Uterus (tissue), 4 donors: Measurements from ENCODE around the gene PAFAH2. TPM values are rescaled to one million over a fixed set of nuclear protein-coding genes. Genes with fewer than 3 reads are reported as not detected.

Experiments used
- DNase-seq, 2 donors: peaks; one replicate each; pipeline ENCODE4 v3.0.0-alpha.2; 2019 to 2020
- H3K27ac ChIP-seq, 2 donors: fragments of 200-600 bp; sonication (generic); 1 replicate in 1 of 2; 2 replicates in 1 of 2; pipeline ENCODE4 v1.5.1; 2016 to 2018
- H3K27me3 ChIP-seq, 2 donors: fragments of 200-600 bp; sonication (generic); one replicate each; pipeline ENCODE4 v1.5.1; 2018 to 2019; ENCODE audit warnings: control low read depth in 1 of 2
- H3K36me3 ChIP-seq, 2 donors: fragments of 200-600 bp; sonication (generic); one replicate each; pipeline ENCODE4 v1.5.1; 2019; ENCODE audit warnings: control low read depth in 1 of 2
- H3K4me1 ChIP-seq, 2 donors: fragments of 200-600 bp; sonication (generic); one replicate each; pipeline ENCODE4 v1.5.1; 2018 to 2019; ENCODE audit warnings: control low read depth in 1 of 2
- H3K4me3 ChIP-seq, 2 donors: fragments of 200-600 bp; sonication (generic); 1 replicate in 1 of 2; 2 replicates in 1 of 2; pipeline ENCODE4 v1.5.1; 2018 to 2019; ENCODE audit warnings: mild to moderate bottlenecking in 1 of 2
- H3K9me3 ChIP-seq, 2 donors: fragments of 200-600 bp; sonication (generic); one replicate each; pipeline ENCODE4 v1.5.1; 2019; ENCODE audit warnings: control low read depth in 1 of 2
- POLR2A ChIP-seq, 2 donors: fragments of 450-650 bp; IDR thresholded peaks; one replicate each; pipeline ENCODE4 v1.6.1; 2016; ENCODE audit warnings: antibody characterized with exemption in 2 of 2, mild to moderate bottlenecking in 1 of 2, moderate library complexity in 1 of 2
- intact Hi-C: fragments of 100-400 bp; cut with DNase I; formaldehyde crosslinking; loops from one replicate; pipeline ENCODE4 v1.15.1; 2023; ENCODE audit warnings: low total_unique reads
- total RNA-seq, 4 donors: library from RNA; depleted of rRNA in 3 of 4; stranded (reverse); fragments of >200 nt in 3 of 4; gene quantifications; one replicate each; pipeline versions ENCODE4 v1.1.0 to v1.2.4, GENCODE V29; 2014 to 2023
- TF ChIP-seq, protein P1 (sequence below), 4 experiments: fragments of 200-600 bp in 2 of 4; fragments of 450-650 bp in 2 of 4; sonication (generic) in 2 of 4; IDR thresholded peaks; one replicate each; pipeline ENCODE4 v1.5.1; 2016 to 2019; ENCODE audit warnings: antibody characterized with exemption in 4 of 4, mild to moderate bottlenecking in 2 of 4, moderate library complexity in 1 of 4
- donor health status: DM: yes; HTN: yes; CAD: no.

PAFAH2 gene
- total RNA-seq, 4 donors from 2014 or later: 6.2 to 12.3 (median 9.2) TPM

DNA sequence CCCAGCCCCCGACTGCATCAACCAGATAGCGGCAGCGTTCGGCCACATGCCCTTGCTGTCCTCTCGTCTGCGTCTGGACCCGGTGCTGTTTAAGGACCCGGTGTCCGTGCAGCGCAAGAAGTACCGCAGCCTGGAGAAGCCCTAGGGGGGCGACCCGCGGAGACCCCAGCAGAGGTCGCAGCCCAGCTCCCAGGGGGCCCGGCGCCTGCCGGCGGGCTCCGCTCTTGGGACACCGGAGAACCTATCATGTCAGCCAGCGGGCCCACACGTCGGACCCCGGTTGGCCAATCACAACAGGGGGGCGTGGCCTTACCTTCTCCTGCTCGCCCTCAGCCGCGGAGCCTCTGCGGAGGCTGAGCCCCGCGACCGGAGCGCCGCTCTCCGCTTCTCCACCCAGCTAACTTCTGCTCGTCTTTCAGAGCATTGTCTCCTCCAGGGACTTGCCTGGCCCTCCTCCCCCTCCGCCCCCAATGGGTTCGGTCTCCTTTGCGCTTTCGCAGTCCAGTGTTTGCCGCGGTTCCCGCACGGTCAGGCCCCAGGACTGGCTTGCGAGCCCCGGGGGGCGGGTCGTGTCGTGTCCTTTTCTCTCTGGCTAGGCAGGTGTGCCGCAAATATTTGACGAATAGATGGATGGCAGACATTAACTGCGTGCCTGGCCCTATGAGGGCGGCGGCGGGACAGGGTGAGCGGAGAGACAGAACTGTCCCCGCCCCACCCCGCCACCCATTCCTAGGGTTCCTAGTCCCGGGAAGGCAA lies 37.5 kb upstream of the PAFAH2 start:
- DNase-seq: peak; percentile 91 to 96
- peak overlapping the region; percentile 81 to 90 for H3K27ac ChIP-seq
- H3K36me3 ChIP-seq: no peaks in the 10 kb centered on the region
- H3K4me3 ChIP-seq: peak overlapping the region; percentile 61 to 79
- H3K4me1 ChIP-seq: peaks cover 0 to 7% of the 10 kb centered on the region in 2 donors
- H3K27me3 ChIP-seq: no peaks in the 10 kb centered on the region
- H3K9me3 ChIP-seq: no peaks in the 10 kb centered on the region
- TF ChIP-seq, protein P1, sequence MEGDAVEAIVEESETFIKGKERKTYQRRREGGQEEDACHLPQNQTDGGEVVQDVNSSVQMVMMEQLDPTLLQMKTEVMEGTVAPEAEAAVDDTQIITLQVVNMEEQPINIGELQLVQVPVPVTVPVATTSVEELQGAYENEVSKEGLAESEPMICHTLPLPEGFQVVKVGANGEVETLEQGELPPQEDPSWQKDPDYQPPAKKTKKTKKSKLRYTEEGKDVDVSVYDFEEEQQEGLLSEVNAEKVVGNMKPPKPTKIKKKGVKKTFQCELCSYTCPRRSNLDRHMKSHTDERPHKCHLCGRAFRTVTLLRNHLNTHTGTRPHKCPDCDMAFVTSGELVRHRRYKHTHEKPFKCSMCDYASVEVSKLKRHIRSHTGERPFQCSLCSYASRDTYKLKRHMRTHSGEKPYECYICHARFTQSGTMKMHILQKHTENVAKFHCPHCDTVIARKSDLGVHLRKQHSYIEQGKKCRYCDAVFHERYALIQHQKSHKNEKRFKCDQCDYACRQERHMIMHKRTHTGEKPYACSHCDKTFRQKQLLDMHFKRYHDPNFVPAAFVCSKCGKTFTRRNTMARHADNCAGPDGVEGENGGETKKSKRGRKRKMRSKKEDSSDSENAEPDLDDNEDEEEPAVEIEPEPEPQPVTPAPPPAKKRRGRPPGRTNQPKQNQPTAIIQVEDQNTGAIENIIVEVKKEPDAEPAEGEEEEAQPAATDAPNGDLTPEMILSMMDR (IDR thresholded peaks at IDR 0.05): peak in 1 of 4 experiments; percentile 10
- peak; percentile 76 to 79 for TF ChIP-seq POLR2A (IDR thresholded peaks at IDR 0.05)
- intact Hi-C loops: loop anchor here (5.0 kb wide), 2 partner anchors 112 to 127 kb away; no protein-coding TSS in a partner anchor

DNA sequence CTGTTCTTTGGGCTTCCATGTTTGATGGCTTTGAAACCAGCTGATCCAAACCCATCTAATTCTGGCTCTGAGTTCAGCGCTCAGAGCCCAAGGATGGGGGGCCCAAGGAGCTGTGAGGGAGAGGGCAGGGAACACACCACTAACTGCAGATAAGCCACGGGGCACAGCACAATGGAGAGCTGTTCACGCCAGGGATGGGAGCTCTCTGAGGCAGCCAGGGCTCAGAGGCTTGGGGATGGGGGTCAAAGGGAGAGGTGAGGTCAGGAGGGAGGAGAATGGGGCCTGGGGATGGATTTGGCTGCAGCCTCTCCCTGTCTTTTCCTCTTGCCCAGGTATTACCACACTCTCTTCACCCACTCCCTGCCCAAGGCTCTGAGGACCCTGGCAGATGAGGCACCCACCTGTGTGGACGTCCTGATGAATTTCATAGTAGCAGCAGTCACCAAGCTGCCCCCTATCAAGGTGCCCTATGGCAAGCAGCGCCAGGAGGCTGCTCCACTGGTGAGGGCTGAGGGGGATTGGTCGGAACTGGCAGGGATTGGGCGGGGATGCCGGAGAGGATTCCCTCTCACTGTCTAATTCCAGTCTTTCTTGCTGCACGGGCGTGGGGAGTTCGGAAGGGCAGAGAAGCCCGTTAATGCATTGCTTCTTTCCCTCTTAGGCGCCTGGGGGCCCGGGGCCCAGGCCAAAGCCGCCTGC lies 36.8 kb upstream of the PAFAH2 start:
- intact Hi-C loops: loop anchor here (5.0 kb wide), 2 partner anchors 113 to 128 kb away; no protein-coding TSS in a partner anchor
- Histone ChIP-seq H3K27ac (peak overlapping the region; percentile 81 to 90), H3K4me3 (peak overlapping the region; percentile 61 to 79)

DNA sequence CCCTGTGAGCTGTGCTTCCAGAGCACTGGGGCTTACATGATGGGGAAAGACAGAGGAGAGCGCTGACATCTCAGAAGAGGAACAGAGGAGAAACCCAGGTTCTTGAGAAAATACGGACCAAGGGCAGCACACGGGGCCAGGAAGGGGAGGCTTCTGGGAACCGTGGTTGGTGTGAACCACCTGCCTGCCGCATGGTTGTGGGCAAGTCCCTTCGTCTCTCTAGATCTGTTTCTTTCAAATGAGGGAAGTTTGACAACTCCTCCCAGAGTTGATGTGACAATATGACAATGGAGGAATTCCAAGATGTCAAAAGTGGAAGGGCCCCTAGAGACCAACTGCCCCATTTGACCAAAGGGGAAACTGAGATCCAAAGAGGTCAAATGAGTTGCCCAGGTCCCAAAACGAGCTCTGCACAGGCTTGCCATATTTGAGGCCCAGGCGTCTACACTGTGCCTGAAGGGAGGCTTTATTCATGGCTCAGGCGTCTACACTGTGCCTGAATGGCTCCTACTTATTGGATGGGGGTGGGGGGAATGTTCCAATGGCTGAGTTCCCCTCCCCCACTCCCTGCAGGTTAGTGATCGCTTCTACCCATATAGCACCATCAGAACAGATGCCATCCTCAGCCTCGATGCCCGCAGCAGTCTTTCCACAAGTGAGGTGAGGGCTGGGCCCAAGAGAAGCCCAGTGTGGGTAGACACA lies 34.9 kb upstream of the PAFAH2 start:
- Histone ChIP-seq H3K36me3 (no peaks in the 10 kb centered on the region), H3K4me1 (peaks cover 0 to 7% of the 10 kb centered on the region in 2 donors), H3K4me3 (no peak overlapping the region), H3K27ac (no peak overlapping the region), H3K27me3 (no peaks in the 10 kb centered on the region), H3K9me3 (no peaks in the 10 kb centered on the region)
- TF ChIP-seq, protein P1 (IDR thresholded peaks at IDR 0.05): no peak
- TF ChIP-seq POLR2A (IDR thresholded peaks at IDR 0.05): no peak
- intact Hi-C loops: no loop called here
- no peak for DNase-seq

More for the DNA sequence above, 36.8 kb upstream of the PAFAH2 start:
- H3K36me3 ChIP-seq: no peaks in the 10 kb centered on the region
- no peaks in the 10 kb centered on the region for H3K27me3 ChIP-seq
- DNase-seq: no peak
- H3K4me1 ChIP-seq: peaks cover 0 to 7% of the 10 kb centered on the region in 2 donors
- TF ChIP-seq, protein P1 (IDR thresholded peaks at IDR 0.05): no peak
- TF ChIP-seq POLR2A (IDR thresholded peaks at IDR 0.05): no peak
- no peaks in the 10 kb centered on the region for H3K9me3 ChIP-seq

DNA sequence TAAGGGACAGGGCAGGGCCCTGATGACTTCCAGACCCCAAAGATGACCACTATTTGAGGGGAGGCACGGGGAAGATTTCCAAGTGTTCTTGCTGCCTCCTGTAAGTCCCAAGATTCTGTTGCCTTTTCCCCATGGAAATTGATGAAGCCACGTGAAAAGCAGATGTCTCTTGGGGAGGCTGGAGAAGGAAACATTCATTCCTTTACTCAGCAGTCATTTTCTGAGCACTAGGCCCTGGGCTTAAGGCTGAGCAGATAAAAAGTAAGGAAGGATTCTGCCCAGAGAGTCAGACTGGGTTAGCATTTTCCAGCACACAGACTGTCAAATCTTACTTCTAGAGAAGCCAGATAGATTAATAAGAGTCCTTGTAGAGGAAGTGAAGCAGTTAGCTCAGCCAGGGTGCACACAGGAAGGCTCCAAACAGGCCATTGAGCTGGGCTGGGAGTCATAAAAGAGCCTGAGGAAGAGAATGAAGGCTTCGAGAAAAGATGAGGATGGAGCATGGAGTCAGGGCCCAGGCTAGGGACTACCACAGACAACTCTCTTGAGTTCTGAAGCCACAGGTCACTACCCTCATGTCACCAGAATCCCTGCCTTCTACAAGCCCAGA lies 33.9 kb upstream of the PAFAH2 start:
- intact Hi-C loops: no loop called here
- Histone ChIP-seq H3K4me1 (peaks cover 0 to 7% of the 10 kb centered on the region in 2 donors), H3K9me3 (no peaks in the 10 kb centered on the region), H3K27me3 (no peaks in the 10 kb centered on the region), H3K4me3 (no peak overlapping the region), H3K27ac (no peak overlapping the region), H3K36me3 (no peaks in the 10 kb centered on the region)
- TF ChIP-seq POLR2A (IDR thresholded peaks at IDR 0.05): no peak
- TF ChIP-seq, protein P1 (IDR thresholded peaks at IDR 0.05): no peak
- DNase-seq: no peak
